GM18526 (cell line): ENCODE measurements around the gene KIAA1671.

Source experiments
- POLR2A ChIP-seq: IDR thresholded peaks from 3 replicates; pipeline ENCODE4 v1.6.1; 2011; ENCODE audit not compliant: insufficient read length; ENCODE audit errors: extremely low read depth

The KIAA1671 gene

GRCh38 chr22:25123677-25124076 lies 171.2 kb downstream of the KIAA1671 start:
- no peak for TF ChIP-seq POLR2A

DNA sequence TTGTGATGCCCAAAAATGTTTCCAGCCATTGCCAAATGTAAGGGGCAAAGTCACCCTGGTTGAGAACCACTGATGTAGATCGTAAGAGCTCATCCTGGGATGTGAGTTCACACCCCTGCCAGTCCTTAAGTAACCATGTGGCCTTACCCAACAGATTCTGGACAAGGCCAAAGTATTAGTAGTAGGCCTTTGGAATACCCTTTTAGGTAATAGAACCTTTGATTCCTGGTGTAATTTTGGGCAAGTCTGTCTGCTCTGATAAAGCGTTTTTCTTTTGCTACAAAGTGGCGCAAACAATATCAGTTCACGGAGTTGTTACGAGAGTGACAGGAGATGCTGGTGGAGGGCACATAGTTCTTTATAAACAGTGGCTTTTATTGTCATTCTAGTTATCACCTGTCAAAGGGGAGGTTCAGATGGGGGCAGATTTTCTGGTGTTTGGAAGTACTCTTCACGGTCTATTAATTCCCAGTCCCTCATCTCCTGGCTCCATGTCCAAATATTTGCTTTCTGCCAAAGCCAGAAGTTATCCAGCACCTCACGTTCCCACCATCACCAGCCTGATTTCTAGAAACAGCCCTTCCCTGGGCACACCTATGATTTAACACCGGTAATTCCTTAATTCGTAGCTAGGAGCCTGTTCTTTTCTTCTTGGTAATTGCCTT lies 173.3 kb downstream of the KIAA1671 start:
- no peak for TF ChIP-seq POLR2A

DNA sequence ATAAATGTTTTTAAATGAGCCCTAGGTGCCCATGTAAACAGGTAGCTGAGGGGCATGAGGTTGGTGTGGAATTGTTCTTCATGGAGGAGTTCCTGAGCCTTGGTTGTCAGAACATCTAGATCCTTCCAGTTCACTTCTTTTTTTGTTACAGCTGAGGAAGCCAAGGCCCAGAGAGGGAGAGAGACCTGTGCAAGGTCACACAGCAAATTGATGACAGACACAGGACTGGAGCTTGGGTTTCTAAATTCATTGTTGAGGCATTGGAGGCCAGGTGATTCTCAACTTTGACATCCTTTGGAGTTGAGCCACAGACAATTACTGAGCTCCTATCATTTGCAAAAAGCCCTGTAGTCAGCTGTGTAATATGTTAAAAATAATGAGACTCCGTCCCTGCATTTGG lies 174.0 kb downstream of the KIAA1671 start:
- no peak for TF ChIP-seq POLR2A

- no peak for TF ChIP-seq POLR2A
Observed at GRCh38 chr22:25127318-25127717, 174.8 kb downstream of the KIAA1671 start.

- TF ChIP-seq POLR2A: no peak
Observed at GRCh38 chr22:25130462-25130861, 177.9 kb downstream of the KIAA1671 start.

DNA sequence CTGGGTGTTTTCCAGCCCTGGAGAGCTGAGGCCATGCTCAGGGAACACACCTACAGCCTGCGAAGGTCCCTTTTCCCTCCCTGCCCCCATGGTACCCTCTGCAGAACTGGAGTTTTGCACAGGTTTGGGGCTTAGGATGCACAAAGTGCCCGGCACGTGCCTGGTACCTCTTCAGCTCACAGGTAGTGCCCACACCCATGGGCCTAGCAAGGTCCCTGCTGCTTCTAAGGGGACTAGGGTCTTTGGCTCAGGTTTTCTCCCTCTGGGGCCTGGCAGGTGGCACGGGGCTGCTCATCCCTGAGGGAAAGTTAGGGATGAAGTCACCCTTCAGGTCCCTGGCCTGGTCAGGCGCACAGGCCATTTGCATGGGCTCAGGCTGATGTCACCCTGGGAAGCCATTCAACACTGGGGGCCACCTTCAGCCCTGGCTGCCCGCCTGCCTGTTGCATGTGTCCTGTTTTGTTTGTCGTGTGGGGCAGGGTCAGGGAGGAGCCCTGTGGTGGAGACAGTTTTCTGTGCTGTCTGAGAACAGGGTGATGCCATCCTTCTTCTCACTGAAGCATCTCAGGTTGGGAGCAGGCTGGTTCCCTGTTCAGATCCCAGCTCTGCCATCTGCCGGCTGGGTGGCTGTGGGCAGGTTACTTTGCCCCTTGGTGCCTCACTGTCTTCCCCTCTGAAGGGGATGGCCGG lies 178.8 kb downstream of the KIAA1671 start:
- no peak for TF ChIP-seq POLR2A

- no peak for TF ChIP-seq POLR2A
Observed at GRCh38 chr22:25134028-25134427, 181.5 kb downstream of the KIAA1671 start.

DNA sequence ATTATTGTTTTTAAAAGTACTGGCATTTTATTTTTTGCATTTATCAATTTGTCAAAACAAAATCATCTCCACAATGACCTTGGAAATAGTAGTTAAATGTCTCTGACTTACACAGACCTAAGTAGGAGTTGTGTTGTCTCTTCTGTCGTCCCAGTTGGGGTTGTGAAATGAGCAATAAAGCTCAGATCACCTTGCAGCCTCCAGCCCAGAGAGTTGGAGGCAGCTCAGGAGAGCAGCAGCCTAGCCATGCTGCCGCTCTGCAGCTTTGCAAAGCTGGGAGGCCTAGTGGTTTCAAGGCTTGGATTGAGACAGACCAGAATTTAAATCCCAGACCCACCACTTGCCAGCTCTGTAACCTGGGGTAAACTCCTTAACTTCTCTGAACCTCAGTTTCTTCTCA lies 181.9 kb downstream of the KIAA1671 start:
- TF ChIP-seq POLR2A: no peak

DNA sequence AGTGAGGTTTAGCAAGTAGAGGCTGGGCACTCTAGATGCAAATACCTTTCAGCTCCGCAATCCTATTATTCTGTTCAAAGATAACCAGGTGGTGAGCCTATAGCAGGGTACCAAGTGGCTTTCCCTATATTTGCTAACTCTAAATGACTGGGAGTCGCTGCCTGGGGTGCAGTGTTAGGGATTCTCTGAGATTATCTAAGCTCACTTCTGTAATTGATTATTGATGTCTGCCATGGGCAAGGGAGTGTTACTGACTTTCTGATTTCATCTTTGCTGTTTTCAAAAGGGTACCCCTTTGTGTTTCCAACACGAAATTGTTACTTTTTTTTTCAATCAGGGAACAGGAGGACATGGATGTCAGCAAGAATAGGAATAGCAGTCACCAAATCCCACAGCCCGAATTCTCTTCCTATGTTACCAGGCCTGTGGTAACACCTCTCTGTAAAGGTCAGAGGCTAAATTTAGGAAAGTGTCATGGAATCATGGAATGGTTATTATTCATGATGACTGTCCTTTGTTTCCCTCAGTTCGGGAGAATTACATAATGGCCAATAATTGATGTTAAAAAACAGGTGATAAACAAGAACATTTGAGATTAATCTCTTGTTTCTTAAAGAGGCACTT lies 184.5 kb downstream of the KIAA1671 start:
- TF ChIP-seq POLR2A: no peak

DNA sequence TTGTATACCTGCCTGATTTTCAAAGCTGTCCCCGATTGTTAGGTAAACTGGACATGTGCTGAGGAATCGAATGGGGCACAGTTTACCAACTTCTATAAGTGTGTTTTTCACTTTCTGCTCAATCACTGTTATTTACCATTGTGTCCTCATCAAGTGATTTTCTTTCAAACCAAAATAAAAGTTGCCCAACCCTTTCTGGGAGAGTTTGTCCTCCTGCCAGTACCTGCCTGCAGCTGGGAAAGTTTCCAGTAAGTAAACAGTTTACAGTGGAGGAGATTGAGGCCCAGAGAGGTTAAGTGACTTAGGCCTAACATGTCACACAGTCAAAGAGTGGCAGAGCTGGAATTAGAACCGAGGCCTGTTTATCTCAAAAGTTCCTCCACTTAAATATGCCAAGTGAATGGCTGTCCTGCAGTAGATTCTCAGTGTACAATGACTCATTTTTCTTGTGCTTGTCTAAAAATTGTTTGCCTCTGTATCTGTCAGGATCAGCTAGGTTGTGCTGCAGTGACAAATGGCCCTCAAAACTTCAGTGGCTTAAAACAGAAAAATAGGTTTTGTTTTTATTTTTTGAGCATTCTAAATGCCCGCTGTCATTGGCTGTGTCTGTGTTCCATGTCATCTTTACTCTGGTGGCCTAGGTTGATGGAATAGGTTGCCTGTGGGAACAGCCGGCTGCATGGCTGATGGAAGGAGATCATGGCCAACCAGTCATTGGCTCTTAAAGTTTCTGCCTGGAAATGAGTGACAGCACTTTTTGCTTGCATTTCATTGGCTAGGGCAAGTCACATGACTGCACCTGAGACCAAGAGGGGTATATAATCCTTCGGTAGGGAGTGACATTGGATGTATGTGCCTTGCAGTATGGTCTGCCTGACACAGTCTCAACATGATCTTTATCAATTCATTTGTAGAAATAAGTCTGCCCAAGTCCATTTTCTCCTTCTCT lies 185.3 kb downstream of the KIAA1671 start:
- no peak for TF ChIP-seq POLR2A

DNA sequence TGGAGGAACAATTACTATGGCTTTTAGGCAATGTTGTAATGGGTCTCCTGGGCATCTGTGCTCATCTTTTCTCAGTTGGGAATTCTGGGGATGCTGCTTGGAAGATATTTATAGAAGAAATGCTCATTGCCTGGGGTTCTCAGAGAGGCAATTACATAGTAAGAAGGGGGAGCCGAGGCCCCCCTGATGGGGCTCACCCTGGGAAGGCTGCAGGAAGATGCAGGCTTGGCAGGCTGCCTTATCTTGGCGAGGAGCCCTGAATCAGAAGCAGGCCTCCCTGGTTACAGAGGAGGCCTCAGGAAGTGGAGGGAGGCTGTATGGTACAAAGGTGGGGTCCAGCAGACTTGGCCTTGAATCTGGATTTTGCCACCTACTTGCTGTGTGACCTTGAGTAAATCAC lies 186.5 kb downstream of the KIAA1671 start:
- TF ChIP-seq POLR2A: no peak

DNA sequence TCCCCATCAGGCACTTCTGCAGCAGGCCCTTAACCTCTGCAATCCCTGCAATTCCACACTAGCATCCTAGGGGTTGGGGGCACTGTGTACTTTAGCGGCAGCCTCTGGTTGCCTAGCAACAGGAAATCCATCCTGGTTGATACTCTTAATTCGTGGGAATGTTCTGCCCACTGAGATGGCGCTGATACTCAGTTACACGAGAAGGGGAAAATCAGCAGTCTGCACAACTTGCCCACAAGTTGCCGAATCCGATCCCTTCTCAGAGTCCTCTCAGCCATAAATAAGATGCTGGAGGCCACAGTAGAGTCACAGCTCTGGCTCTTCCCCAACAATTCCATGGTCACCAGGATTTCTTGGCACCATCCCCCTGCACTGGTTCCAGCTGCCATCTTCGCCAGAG lies 189.6 kb downstream of the KIAA1671 start:
- no peak for TF ChIP-seq POLR2A

- TF ChIP-seq POLR2A: no peak
Observed at GRCh38 chr22:25143156-25144076, 190.9 kb downstream of the KIAA1671 start.

- TF ChIP-seq POLR2A: no peak
Observed at GRCh38 chr22:25144522-25144921, 192.0 kb downstream of the KIAA1671 start.
